GM13976 (cell line): Measurements from ENCODE around the gene KLRC4.
"Not testable (repeated sequence)": the region's sequence is repeated elsewhere in the genome, so short reads cannot be mapped to it uniquely, and the experiment has no call there.

Experiments used
- DNase-seq: peaks from one replicate; pipeline ENCODE4 v3.0.0; 2012; ENCODE audit warnings: low spot score
- in situ Hi-C: fragments of 300-500 bp; cut with MboI; formaldehyde crosslinking; loops from one replicate; pipeline ENCODE4 v1.12.0; 2022; ENCODE audit warnings: low sequenced_read_pairs, mixed read lengths, inconsistent platforms; ENCODE audit not compliant: unreplicated experiment
- TF ChIP-seq, protein P1 (sequence below): IDR thresholded peaks from 2 replicates; pipeline ENCODE4 v1.5.1; 2012; ENCODE audit warnings: borderline replicate concordance, mild to moderate bottlenecking; ENCODE audit not compliant: insufficient read depth; ENCODE audit errors: extremely low read depth, missing control alignments, control extremely low read depth

The KLRC4 gene

DNA sequence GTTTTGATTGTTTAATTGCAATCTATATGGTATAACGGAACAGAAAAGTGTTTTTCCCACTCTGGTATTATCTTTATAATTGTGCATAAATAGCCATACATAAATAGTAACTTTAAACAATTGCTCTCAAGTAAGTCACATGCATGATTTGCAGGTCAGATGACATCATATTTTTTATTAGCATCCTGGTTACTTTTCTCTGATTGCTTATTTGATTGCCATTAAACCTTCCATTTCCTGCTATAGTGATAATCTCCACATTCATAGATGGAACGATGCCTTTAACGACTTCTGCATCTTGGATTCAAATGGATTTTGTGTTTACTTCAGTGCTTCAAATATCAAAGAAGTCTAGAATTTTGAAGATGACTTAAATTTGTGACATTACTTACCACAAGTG, 16.3 kb downstream of the KLRC4 start:
- TF ChIP-seq, protein P1, sequence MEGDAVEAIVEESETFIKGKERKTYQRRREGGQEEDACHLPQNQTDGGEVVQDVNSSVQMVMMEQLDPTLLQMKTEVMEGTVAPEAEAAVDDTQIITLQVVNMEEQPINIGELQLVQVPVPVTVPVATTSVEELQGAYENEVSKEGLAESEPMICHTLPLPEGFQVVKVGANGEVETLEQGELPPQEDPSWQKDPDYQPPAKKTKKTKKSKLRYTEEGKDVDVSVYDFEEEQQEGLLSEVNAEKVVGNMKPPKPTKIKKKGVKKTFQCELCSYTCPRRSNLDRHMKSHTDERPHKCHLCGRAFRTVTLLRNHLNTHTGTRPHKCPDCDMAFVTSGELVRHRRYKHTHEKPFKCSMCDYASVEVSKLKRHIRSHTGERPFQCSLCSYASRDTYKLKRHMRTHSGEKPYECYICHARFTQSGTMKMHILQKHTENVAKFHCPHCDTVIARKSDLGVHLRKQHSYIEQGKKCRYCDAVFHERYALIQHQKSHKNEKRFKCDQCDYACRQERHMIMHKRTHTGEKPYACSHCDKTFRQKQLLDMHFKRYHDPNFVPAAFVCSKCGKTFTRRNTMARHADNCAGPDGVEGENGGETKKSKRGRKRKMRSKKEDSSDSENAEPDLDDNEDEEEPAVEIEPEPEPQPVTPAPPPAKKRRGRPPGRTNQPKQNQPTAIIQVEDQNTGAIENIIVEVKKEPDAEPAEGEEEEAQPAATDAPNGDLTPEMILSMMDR = no peak
- DNase-seq = no peak
- in situ Hi-C loops = no loop called here

DNA sequence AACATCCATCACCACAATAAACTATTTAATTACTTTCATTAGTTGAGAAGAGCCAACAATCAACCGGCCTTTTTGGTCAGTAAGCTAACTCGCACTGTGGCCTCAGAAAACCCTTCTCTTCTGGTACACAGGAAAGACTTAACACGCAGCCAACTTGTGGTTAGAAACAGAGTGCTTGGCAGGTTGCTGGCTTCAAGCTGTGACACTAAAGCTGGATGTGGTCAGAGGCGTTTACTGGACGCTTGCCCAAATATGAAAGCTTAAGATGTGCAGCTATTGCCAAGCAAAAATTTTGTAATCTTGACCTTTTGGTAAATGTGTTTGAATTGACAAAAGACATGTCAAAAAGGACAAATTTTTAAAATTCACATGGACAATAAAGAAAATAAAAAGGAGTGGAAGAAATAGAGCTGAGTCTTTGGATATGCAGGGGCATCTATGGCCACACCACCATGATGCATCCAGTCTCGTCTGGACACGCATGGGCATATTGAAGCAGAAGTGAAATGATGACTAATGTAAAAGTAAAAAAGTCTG, 17.1 kb downstream of the KLRC4 start:
- in situ Hi-C loops = no loop called here
- peak; percentile 24 for DNase-seq
- TF ChIP-seq, protein P1 = no peak

DNA sequence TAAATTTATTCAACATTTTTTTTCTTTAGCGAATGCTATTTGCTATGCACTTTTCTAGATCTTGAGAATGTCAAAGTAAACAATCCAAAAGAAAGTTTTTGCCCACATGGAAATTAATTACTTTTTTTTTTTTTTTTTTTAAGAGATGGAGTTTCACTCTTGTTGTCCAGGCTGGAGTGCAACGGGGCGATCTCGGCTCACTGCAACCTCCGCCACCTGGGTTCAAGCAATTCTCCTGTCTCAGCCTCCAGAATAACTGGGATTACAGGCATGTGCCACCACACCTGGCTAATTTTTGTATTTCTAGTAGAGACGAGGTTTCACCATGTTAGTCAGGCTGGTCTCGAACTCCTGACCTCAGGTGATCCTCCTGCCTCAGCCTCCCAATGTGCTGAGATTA, 18.6 kb downstream of the KLRC4 start:
- DNase-seq, in situ Hi-C loops: not testable (repeated sequence)

DNA sequence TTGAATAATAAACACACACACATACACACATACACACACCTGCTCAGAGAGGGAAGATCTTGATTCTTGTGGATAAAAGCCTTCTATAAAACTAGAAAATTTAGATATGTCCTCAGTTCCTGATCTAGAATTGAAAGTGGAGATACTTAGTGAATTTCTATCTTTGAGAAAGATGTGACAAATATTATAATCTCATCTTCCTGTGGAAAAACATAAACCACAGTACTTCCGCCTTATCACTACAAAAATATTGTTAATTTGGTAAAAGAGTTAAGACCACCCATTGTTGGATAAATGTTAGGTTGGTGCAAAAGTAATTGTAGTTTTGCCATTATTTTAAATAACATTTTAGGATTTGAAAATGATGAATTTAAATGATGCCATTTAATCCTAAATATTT, 19.7 kb downstream of the KLRC4 start, which contains the start of gene KLRK1:
Gene KLRK1, minus strand, starts transcription at position 138 of the 400 bp plus-strand sequence. CDS start 1,231 bp downstream, outside the sequence.
- in situ Hi-C loops = no loop called here
- TF ChIP-seq, protein P1 = no peak
- no peak for DNase-seq

- TF ChIP-seq, protein P1 = no peak
- in situ Hi-C loops = no loop called here
- DNase-seq = no peak
Observed at GRCh38 chr12:10388624-10389413, 20.7 kb downstream of the KLRC4 start.

DNA sequence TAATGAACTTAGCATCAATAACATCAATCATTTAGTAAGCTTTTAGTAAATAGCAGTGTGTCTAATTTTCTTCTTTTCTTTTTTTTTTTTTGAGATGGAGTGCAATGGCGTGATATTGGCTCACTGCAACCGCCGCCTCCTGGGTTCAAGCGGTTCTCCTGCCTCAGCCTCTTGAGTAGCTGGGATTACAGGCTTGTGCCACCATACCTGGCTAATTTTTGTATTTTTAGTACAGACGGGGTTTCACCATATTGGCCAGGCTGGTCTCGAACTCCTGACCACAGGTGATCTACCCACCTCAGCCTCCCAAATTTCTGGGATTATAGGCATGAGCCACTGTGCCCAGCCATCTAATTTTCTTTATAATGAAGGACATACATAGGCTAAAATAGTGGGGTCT, 22.1 kb downstream of the KLRC4 start:
- in situ Hi-C loops = not testable (repeated sequence)

GRCh38 chr12:10386857-10387256, 22.7 kb downstream of the KLRC4 start:
- no peak for DNase-seq
- in situ Hi-C loops = no loop called here
- TF ChIP-seq, protein P1 = no peak

More for the DNA sequence above, 22.1 kb downstream of the KLRC4 start:
- DNase-seq = not testable (repeated sequence)
